A549 (cell line): Measurements from ENCODE around the gene DDO. TPM values are rescaled to one million over a fixed set of nuclear protein-coding genes. Genes with fewer than 3 reads are reported as not detected.

Source experiments
- ATAC-seq, 2 experiments: fragments of 200-7000 bp in 1 of 2; fragments of >200 bp in 1 of 2; cut with Nextera tagmentation in 1 of 2; cut with Tn5 transposase in 1 of 2; 3 replicates each; pipeline versions ENCODE4 v1.8.0 to v1.9.1; 2018 to 2020; ENCODE audit warnings: mild to moderate bottlenecking in 1 of 2, moderate library complexity in 1 of 2
- CTCF ChIA-PET: fragments of 300-600 bp; sonication (Branson Sonifier 250); formaldehyde crosslinking; extraction: SDS; loops from one replicate; lab custom pipeline; 2021; ENCODE audit warnings: antibody characterized with exemption, inconsistent platforms; lab: Yijun Ruan, JAX
- POLR2A ChIA-PET: fragments of 350-600 bp; formaldehyde crosslinking; extraction: SDS; loops from one replicate; lab custom pipeline; 2021; ENCODE audit warnings: antibody characterized with exemption, inconsistent platforms; lab: Yijun Ruan, JAX
- DNase-seq, 2 experiments: peaks; one replicate each; pipeline versions ENCODE4 v3.0.0 to v3.0.0-alpha.2; 2011 to 2016; ENCODE audit warnings: low read depth in 1 of 2, low spot score in 1 of 2
- FAIRE-seq: peaks from 2 replicates; lab custom pipeline; 2011; peaks lifted over from hg19 to GRCh38; lab: Jason Lieb, UNC
- H3K27ac ChIP-seq, 2 experiments: fragments of >200 bp; sonication (Bioruptor Twin); formaldehyde crosslinking; 3 replicates each; pipeline ENCODE4 v1.5.1; 2016 to 2017
- H3K4me1 ChIP-seq: fragments of >200 bp; sonication (Bioruptor Twin); formaldehyde crosslinking; 3 replicates; pipeline ENCODE4 v1.6.1; 2016
- H3K4me2 ChIP-seq: fragments of >200 bp; sonication (Bioruptor Twin); formaldehyde crosslinking; 3 replicates; pipeline ENCODE4 v1.6.1; 2016
- H3K4me3 ChIP-seq: fragments of >200 bp; sonication (Bioruptor Twin); formaldehyde crosslinking; 3 replicates; pipeline ENCODE4 v1.5.1; 2016
- H3K9me3 ChIP-seq: fragments of >200 bp; sonication (Bioruptor Twin); formaldehyde crosslinking; 3 replicates; pipeline ENCODE4 v1.6.1; 2016
- CHD4 ChIP-seq: fragments of 200-600 bp; sonication (generic); IDR thresholded peaks from 2 replicates; pipeline ENCODE4 v1.6.1; 2016; ENCODE audit warnings: antibody characterized with exemption, mild to moderate bottlenecking, borderline replicate concordance
- CTCF ChIP-seq: fragments of >200 bp; sonication (Bioruptor Twin); formaldehyde crosslinking; IDR thresholded peaks from 3 replicates; pipeline ENCODE4 v1.5.1; 2016
- ELK1 ChIP-seq: fragments of 150-350 bp; IDR thresholded peaks from 2 replicates; pipeline ENCODE4 v1.6.1; 2014; ENCODE audit warnings: low read depth, mild to moderate bottlenecking, low read length
- ESRRA ChIP-seq: fragments of 150-350 bp; IDR thresholded peaks from 2 replicates; pipeline ENCODE4 v1.6.1; 2014; ENCODE audit warnings: mild to moderate bottlenecking, low read length, borderline replicate concordance
- GATA3 ChIP-seq: IDR thresholded peaks from 2 replicates; pipeline ENCODE4 v1.6.1; 2012; ENCODE audit warnings: borderline replicate concordance
- HDAC2 ChIP-seq: fragments of 200-600 bp; sonication (generic); IDR thresholded peaks from 2 replicates; pipeline ENCODE4 v1.6.1; 2016
- HES2 ChIP-seq: fragments of >200 bp; sonication (Bioruptor Twin); formaldehyde crosslinking; IDR thresholded peaks from 2 replicates; pipeline ENCODE4 v1.6.1; 2016
- HEYL ChIP-seq: fragments of 250-450 bp; sonication (Bioruptor Pico); IDR thresholded peaks from 2 replicates; pipeline ENCODE4 v1.8.0; 2021; ENCODE audit warnings: mild to moderate bottlenecking, moderate library complexity
- HOXA7 ChIP-seq: fragments of 250-450 bp; sonication (Bioruptor Pico); IDR thresholded peaks from 2 replicates; pipeline ENCODE4 v1.5.0; 2020; ENCODE audit warnings: mild to moderate bottlenecking, moderate library complexity
- JUN ChIP-seq, 2 experiments: fragments of >200 bp; sonication (Bioruptor Twin); formaldehyde crosslinking; IDR thresholded peaks; 2 replicates in 1 of 2; 3 replicates in 1 of 2; pipeline ENCODE4 v1.6.1; 2016 to 2017
- JUNB ChIP-seq: fragments of >200 bp; sonication (Bioruptor Twin); formaldehyde crosslinking; IDR thresholded peaks from 2 replicates; pipeline ENCODE4 v1.6.1; 2016
- KDM1A ChIP-seq: fragments of 200-600 bp; sonication (generic); IDR thresholded peaks from 2 replicates; pipeline ENCODE4 v1.6.1; 2016; ENCODE audit warnings: low read depth, mild to moderate bottlenecking
- KDM5A ChIP-seq: fragments of 200-600 bp; sonication (generic); IDR thresholded peaks from 2 replicates; pipeline ENCODE4 v1.6.1; 2016; ENCODE audit warnings: antibody characterized with exemption, mild to moderate bottlenecking
- MYC ChIP-seq: IDR thresholded peaks from 2 replicates; pipeline ENCODE4 v1.6.1; 2012; ENCODE audit warnings: mild to moderate bottlenecking, inconsistent platforms, low read length, improper control_type of control experiment, borderline replicate concordance
- NFE2L2 ChIP-seq: fragments of 150-350 bp; conservative IDR thresholded peaks from 2 replicates; pipeline ENCODE4 v1.6.1; 2014; ENCODE audit warnings: low read length
- NPAS2 ChIP-seq: fragments of 250-450 bp; sonication (Bioruptor Pico); IDR thresholded peaks from 2 replicates; pipeline ENCODE4 v1.8.0; 2022; ENCODE audit warnings: mild to moderate bottlenecking, moderate library complexity, borderline replicate concordance
- POLR2AphosphoS2 ChIP-seq: conservative IDR thresholded peaks from 2 replicates; pipeline ENCODE4 v1.6.1; 2012; ENCODE audit warnings: low read length, improper control_type of control experiment, inconsistent platforms
- RAD21 ChIP-seq, 2 experiments: fragments of >200 bp in 1 of 2; sonication (Bioruptor Twin) in 1 of 2; formaldehyde crosslinking in 1 of 2; IDR thresholded peaks in 1 of 2; conservative IDR thresholded peaks in 1 of 2; 2 replicates in 1 of 2; 3 replicates in 1 of 2; pipeline ENCODE4 v1.6.1; 2012 to 2018; ENCODE audit warnings: inconsistent platforms in 1 of 2
- RFX5 ChIP-seq: fragments of 450-650 bp; IDR thresholded peaks from 2 replicates; pipeline ENCODE4 v1.7.1; 2014; ENCODE audit warnings: antibody characterized with exemption, mild to moderate bottlenecking, moderate library complexity
- TFCP2L1 ChIP-seq: fragments of 250-450 bp; sonication (Bioruptor Pico); IDR thresholded peaks from 2 replicates; pipeline ENCODE4 v1.5.0; 2021; ENCODE audit warnings: mild to moderate bottlenecking
- TP53 ChIP-seq: fragments of 250-450 bp; sonication (Bioruptor Pico); IDR thresholded peaks from 2 replicates; pipeline ENCODE4 v1.5.0; 2021; ENCODE audit warnings: mild to moderate bottlenecking, moderate library complexity
- ZFP36 ChIP-seq: fragments of 450-650 bp; IDR thresholded peaks from 2 replicates; pipeline ENCODE4 v1.6.1; 2014; ENCODE audit warnings: borderline replicate concordance; ENCODE audit not compliant: partially characterized antibody
- ZNF302 ChIP-seq: fragments of 250-450 bp; sonication (Bioruptor Pico); IDR thresholded peaks from 2 replicates; pipeline ENCODE4 v1.9.0; 2021; ENCODE audit warnings: inconsistent platforms, mild to moderate bottlenecking, moderate library complexity
- ZSCAN20 ChIP-seq: fragments of 250-450 bp; sonication (Bioruptor Pico); IDR thresholded peaks from 2 replicates; pipeline ENCODE4 v1.8.0; 2022; ENCODE audit warnings: mild to moderate bottlenecking, moderate library complexity
- WGBS: methylation state at CpG from one replicate; pipeline ENCODE4 v1.1.6; 2017; ENCODE audit errors: missing lambda C conversion rate; 5-methylcytosine and 5-hydroxymethylcytosine counted together
- polyA plus RNA-seq, 4 experiments: library from polyadenylated mRNA; depleted of rRNA in 3 of 4; stranded (reverse); fragments of >200 nt; fragmentation: RNase III in 1 of 4; extraction: RNeasy Plus Mini Kit Qiagen cat#74134 plus additional on column Dnase treatment in 1 of 4; gene quantifications; 2 replicates in 3 of 4; 3 replicates in 1 of 4; pipeline ENCODE4 v1.2.3, GENCODE V29; 2011 to 2017

The DDO gene
- polyA plus RNA-seq, 2 of the 4 experiments (the other 2 are of a cell fraction): 0.04 to 0.05 TPM

- DNase-seq (no peak), FAIRE-seq (no peak), ATAC-seq (no peak)
- TF ChIP-seq ZFP36: no peak
- no peak for TF ChIP-seq JUN (IDR thresholded peaks at IDR 0.05)
- no peak for TF ChIP-seq CHD4
- no peak for TF ChIP-seq ZSCAN20
- TF ChIP-seq POLR2AphosphoS2: no peak
- TF ChIP-seq TP53 (CRISPR knock-in tag): no peak
- Histone ChIP-seq H3K4me2 (no peak overlapping the region), H3K4me1 (no peaks in the 10 kb centered on the region), H3K4me3 (no peak overlapping the region), H3K27ac (no peak overlapping the region), H3K9me3 (no peaks in the 10 kb centered on the region)
- no CpG with 5 or more reads among the region's 9 CpGs for WGBS
- POLR2A ChIA-PET: no interaction called here
- CTCF ChIA-PET: no interaction called here
Observed at GRCh38 chr6:110378552-110378951, 36.8 kb downstream of the DDO start.

GRCh38 chr6:110369066-110369465 lies 46.3 kb downstream of the DDO start:
- no peak for DNase-seq
- WGBS: 13% methylated on average over 4 of the region's 4 CpGs
- POLR2A ChIA-PET: no interaction called here
- H3K4me2 ChIP-seq: no peak overlapping the region
- H3K27ac ChIP-seq: no peak overlapping the region
- H3K9me3 ChIP-seq: no peaks in the 10 kb centered on the region
- no peak for FAIRE-seq
- H3K4me3 ChIP-seq: no peak overlapping the region
- no peaks in the 10 kb centered on the region for H3K4me1 ChIP-seq
- CTCF ChIA-PET: interaction anchor here (1.2 to 1.5 kb wide), 2 partner anchors 12 to 329 kb away, joined by 3 to 5 read pairs; no protein-coding TSS in a partner anchor
- no peak for ATAC-seq
- TF ChIP-seq MYC (no peak), NPAS2 (CRISPR knock-in tag) (no peak), ZNF302 (CRISPR knock-in tag) (no peak), GATA3 (no peak), RAD21 (conservative IDR thresholded peaks at IDR 0.05 in 1 of 2, IDR thresholded peaks at IDR 0.05 in 1 of 2) (no peak), TFCP2L1 (CRISPR knock-in tag) (no peak), KDM5A (no peak), HES2 (no peak), HEYL (CRISPR knock-in tag) (no peak), JUNB (no peak), HDAC2 (no peak)

GRCh38 chr6:110368284-110368683 lies 47.1 kb downstream of the DDO start:
- WGBS: 6% methylated on average over 2 of the region's 2 CpGs
- POLR2A ChIA-PET: no interaction called here

More at GRCh38 chr6:110368284-110368683, 47.1 kb downstream of the DDO start:
- Histone ChIP-seq H3K9me3 (no peaks in the 10 kb centered on the region), H3K4me1 (no peaks in the 10 kb centered on the region), H3K27ac (no peak overlapping the region), H3K4me3 (no peak overlapping the region), H3K4me2 (no peak overlapping the region)
- DNase-seq (no peak), FAIRE-seq (no peak), ATAC-seq (no peak)
- CTCF ChIA-PET: interaction anchor here (1.5 kb wide), 1 partner anchor 328 kb away, joined by 3 read pairs; no protein-coding TSS in a partner anchor
- TF ChIP-seq KDM1A: no peak
- TF ChIP-seq NFE2L2: no peak
- no peak for TF ChIP-seq HDAC2
- TF ChIP-seq HEYL (CRISPR knock-in tag): no peak
- no peak for TF ChIP-seq JUN (IDR thresholded peaks at IDR 0.05)
- TF ChIP-seq TP53 (CRISPR knock-in tag): no peak
- no peak for TF ChIP-seq RFX5
- no peak for TF ChIP-seq ZSCAN20
- no peak for TF ChIP-seq ESRRA
- no peak for TF ChIP-seq MYC
- TF ChIP-seq CTCF: no peak
- TF ChIP-seq HOXA7 (CRISPR knock-in tag): no peak
- no peak for TF ChIP-seq ELK1
- no peak for TF ChIP-seq KDM5A
- TF ChIP-seq NPAS2 (CRISPR knock-in tag): no peak
- TF ChIP-seq, all 56 proteins: peak for 0
